ENCODE results near the gene SH3BP4.
A peak's percentile ranks its signal among the peaks of the same experiment; 100 is the strongest.

SH3BP4 gene

GRCh38 chr2:235095569-235095968, 143.8 kb downstream of the SH3BP4 start:
- DNase-seq = peak; percentile 12

- no peak for DNase-seq
Observed at GRCh38 chr2:235096447-235096846, 144.6 kb downstream of the SH3BP4 start.

- no peak for DNase-seq
Observed at GRCh38 chr2:235097196-235097595, 145.4 kb downstream of the SH3BP4 start.

GRCh38 chr2:235098269-235098668, 146.5 kb downstream of the SH3BP4 start:
- DNase-seq = peak; percentile 82

GRCh38 chr2:235098736-235099494, 147.1 kb downstream of the SH3BP4 start:
- DNase-seq = peak; percentile 52

GRCh38 chr2:235102896-235103295, 151.1 kb downstream of the SH3BP4 start:
- DNase-seq = no peak
